ENCODE results near the gene GJE1. TPM values are rescaled to one million over a fixed set of nuclear protein-coding genes. Genes with fewer than 3 reads are reported as not detected.
"Not testable (repeated sequence)": the region's sequence is repeated elsewhere in the genome, so short reads cannot be mapped to it uniquely, and the experiment has no call there.

The GJE1 gene
- total RNA-seq, 1 donor from 2014 or later = not detected

GRCh38 chr6:142146828-142147662, 14.3 kb downstream of the GJE1 start, which contains the start of the genes NMBR and VTA1:
Gene NMBR (minus strand): TSS chr6:142147122. CDS start chr6:142088658, 58,464 bp downstream.
Gene VTA1 (plus strand): TSS chr6:142147263. CDS start chr6:142147288, 25 bp downstream.
- DNase-seq (ENCODE audit: low spot score) = peak; percentile 95
- no peaks in the 10 kb centered on the region for H3K9me3 Mint-ChIP-seq
- H3K27me3 Mint-ChIP-seq (ENCODE audit: low read depth) = no peaks in the 10 kb centered on the region
- H3K36me3 Mint-ChIP-seq (ENCODE audit: low read depth) = peaks cover 26% of the 10 kb centered on the region
- peaks cover 31% of the 10 kb centered on the region for H3K4me1 Mint-ChIP-seq (ENCODE audit: low read depth)
- H3K4me3 Mint-ChIP-seq (ENCODE audit: low read depth) = peak within 1 kb of the TSS; percentile 91
- H3K27ac Mint-ChIP-seq = peak within 1 kb of the TSS; percentile 59
- intact Hi-C loops (cut with micrococcal nuclease) = loop anchor here (1.0 to 10.0 kb wide), 6 partner anchors 9 to 1948 kb away; partner anchors contain the start of gene SF3B5

GRCh38 chr6:142152746-142153145, 20.0 kb downstream of the GJE1 start:
- H3K27me3 Mint-ChIP-seq (ENCODE audit: low read depth) = no peaks in the 10 kb centered on the region

DNA sequence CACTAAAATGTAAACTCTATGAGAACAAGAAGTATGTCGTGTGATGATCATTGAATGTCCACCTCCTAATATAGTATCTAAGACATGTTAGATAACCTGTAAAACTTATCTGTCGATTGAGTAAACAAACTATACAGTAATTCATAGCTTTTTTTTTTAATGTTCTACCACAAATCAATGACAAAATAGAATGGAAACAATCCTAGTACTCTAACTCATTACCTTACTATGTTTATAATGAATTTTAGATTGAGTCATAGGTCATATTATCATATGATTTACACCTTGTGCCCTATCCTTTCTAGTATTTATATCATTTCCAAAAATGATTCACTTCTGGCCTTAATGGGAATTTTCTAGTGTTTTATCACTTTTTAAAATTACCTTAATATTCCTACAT, 20.5 kb downstream of the GJE1 start:
- intact Hi-C loops (cut with micrococcal nuclease) = no loop called here
- Mint-ChIP-seq H3K27me3 (ENCODE audit: low read depth) (no peaks in the 10 kb centered on the region), H3K9me3 (no peaks in the 10 kb centered on the region), H3K36me3 (ENCODE audit: low read depth) (peaks cover 29% of the 10 kb centered on the region), H3K4me1 (ENCODE audit: low read depth) (peaks cover 31% of the 10 kb centered on the region), H3K27ac (no peak overlapping the region), H3K4me3 (ENCODE audit: low read depth) (no peak overlapping the region)
- DNase-seq (ENCODE audit: low spot score) = no peak

More at GRCh38 chr6:142152746-142153145, 20.0 kb downstream of the GJE1 start:
- intact Hi-C loops (cut with micrococcal nuclease) = no loop called here
- Mint-ChIP-seq H3K27ac (no peak overlapping the region), H3K36me3 (ENCODE audit: low read depth) (peaks cover 29% of the 10 kb centered on the region), H3K9me3 (no peaks in the 10 kb centered on the region), H3K4me1 (ENCODE audit: low read depth) (peaks cover 32% of the 10 kb centered on the region), H3K4me3 (ENCODE audit: low read depth) (no peak overlapping the region)
- DNase-seq (ENCODE audit: low spot score) = no peak

GRCh38 chr6:142154336-142154735, 21.6 kb downstream of the GJE1 start:
- Mint-ChIP-seq H3K27ac (no peak overlapping the region), H3K27me3 (ENCODE audit: low read depth) (no peaks in the 10 kb centered on the region), H3K9me3 (no peaks in the 10 kb centered on the region), H3K36me3 (ENCODE audit: low read depth) (peaks cover 24% of the 10 kb centered on the region), H3K4me1 (ENCODE audit: low read depth) (peaks cover 25% of the 10 kb centered on the region), H3K4me3 (ENCODE audit: low read depth) (no peak overlapping the region)
- intact Hi-C loops (cut with micrococcal nuclease) = no loop called here
- no peak for DNase-seq (ENCODE audit: low spot score)

DNA sequence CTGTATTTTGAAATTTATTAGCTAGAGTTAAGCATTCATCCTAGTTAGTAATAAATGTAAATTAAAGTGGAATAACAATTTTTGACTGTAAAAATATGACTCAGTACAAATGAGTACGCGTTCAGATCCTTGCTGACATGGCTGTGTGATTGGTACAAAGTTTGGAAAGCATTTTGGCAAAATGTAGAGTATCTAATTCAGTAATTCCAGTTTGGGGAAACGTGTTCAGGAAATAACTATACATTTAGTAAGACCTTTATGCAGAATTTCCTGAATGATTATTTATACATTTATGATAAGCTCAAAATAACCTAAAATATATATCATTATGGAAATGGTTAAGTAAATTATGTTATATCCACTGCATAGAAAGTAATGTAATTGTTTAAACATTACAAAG, 22.4 kb downstream of the GJE1 start:
- H3K27me3 Mint-ChIP-seq (ENCODE audit: low read depth) = no peaks in the 10 kb centered on the region
- no peaks in the 10 kb centered on the region for H3K9me3 Mint-ChIP-seq
- intact Hi-C loops (cut with micrococcal nuclease) = no loop called here
- no peak overlapping the region for H3K27ac Mint-ChIP-seq
- peaks cover 19% of the 10 kb centered on the region for H3K4me1 Mint-ChIP-seq (ENCODE audit: low read depth)
- DNase-seq (ENCODE audit: low spot score) = no peak
- no peak overlapping the region for H3K4me3 Mint-ChIP-seq (ENCODE audit: low read depth)
- H3K36me3 Mint-ChIP-seq (ENCODE audit: low read depth) = peaks cover 19% of the 10 kb centered on the region

DNA sequence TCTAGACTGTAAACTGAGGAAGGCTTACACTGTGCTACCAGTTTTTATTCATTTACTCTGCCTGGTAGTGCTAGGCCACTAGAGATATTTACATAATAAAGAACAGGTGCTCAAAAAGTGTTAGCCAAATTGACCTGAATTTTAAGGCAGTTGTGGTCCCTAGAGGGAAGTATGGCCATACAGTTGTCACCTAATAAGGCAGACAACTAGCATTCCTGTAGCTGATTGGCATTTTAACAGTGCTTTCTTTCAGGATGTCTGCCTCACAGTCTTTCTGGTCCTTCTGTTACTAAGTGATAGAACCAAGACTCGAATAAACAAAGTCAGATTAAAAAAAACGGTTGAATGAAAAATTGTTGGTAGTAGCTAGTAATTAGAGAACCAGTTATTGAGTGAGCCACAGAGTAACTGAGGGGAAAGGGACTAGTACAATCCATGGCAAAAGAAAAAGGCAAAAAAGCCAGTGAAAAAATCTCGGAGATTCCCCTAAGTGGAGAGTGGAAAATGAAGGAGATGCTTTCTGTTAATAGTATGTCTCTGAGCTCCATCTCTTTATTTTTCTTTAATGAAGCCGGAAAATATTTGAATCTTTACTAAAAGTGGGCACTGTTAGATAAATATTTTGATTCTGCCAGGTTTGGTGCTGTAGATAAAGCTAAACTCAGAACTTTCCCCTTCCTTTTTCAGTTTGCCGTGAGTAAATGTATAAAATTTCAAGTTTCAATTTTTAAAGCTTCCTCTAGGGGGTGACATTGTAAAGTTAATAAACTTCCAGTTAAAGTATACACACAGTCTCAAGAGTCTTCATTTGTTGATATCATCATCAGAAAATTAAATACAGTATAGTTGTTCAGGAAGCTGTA, 23.4 kb downstream of the GJE1 start:
- no peak for DNase-seq (ENCODE audit: low spot score)
- Mint-ChIP-seq H3K36me3 (ENCODE audit: low read depth) (peaks cover 8% of the 10 kb centered on the region), H3K27ac (no peak overlapping the region), H3K4me1 (ENCODE audit: low read depth) (peaks cover 15% of the 10 kb centered on the region), H3K9me3 (no peaks in the 10 kb centered on the region), H3K27me3 (ENCODE audit: low read depth) (no peaks in the 10 kb centered on the region), H3K4me3 (ENCODE audit: low read depth) (no peak overlapping the region)
- intact Hi-C loops (cut with micrococcal nuclease) = loop anchor here (1.0 kb wide), 2 partner anchors 9 to 51 kb away; partner anchors contain the start of genes NMBR and VTA1

DNA sequence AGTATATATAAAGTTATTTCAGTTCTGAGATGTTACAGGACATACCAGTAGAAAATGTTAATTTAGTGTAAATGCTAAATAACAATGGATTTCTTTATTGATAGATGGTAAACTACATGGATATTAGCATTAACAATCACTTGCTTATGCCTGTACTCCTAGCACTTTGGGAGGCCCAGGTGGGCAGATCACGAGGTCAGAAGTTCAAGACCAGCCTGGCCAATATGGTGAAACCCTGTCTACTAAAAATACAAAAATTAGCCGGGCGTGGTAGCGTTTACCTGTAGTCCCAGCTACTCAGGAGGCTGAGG, 24.0 kb downstream of the GJE1 start:
- peaks cover 15% of the 10 kb centered on the region for H3K4me1 Mint-ChIP-seq (ENCODE audit: low read depth)
- H3K27me3 Mint-ChIP-seq (ENCODE audit: low read depth); H3K9me3 Mint-ChIP-seq; H3K27ac Mint-ChIP-seq; DNase-seq (ENCODE audit: low spot score); H3K4me3 Mint-ChIP-seq (ENCODE audit: low read depth); H3K36me3 Mint-ChIP-seq (ENCODE audit: low read depth): not testable (repeated sequence)
- intact Hi-C loops (cut with micrococcal nuclease) = loop anchor here (1.0 kb wide), 2 partner anchors 9 to 51 kb away; partner anchors contain the start of genes NMBR and VTA1

DNA sequence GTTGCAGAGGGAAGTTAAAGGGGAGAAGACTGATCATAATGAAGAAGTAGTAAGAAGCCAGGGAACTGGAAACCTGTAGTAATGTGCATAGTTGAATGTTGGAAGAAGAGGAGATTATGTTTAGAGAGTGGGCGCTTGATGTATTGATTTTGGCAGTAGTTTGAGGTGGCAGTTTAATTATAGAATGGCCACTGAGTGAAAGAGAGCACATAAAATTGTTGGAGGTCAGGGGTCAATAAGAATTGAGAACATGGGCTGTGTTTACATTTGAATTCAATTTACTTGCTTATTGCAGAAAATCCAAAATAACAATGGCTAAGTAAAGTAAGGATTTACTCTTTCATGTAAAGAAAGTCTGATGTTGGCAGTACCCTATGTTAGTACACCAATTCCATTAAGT, 30.1 kb downstream of the GJE1 start:
- H3K4me3 Mint-ChIP-seq (ENCODE audit: low read depth) = no peak overlapping the region
- no peak overlapping the region for H3K27ac Mint-ChIP-seq
- no peaks in the 10 kb centered on the region for H3K9me3 Mint-ChIP-seq
- no peak for DNase-seq (ENCODE audit: low spot score)
- intact Hi-C loops (cut with micrococcal nuclease) = loop anchor here (5.0 kb wide), 1 partner anchor 1985 kb away; no protein-coding TSS in a partner anchor
- H3K36me3 Mint-ChIP-seq (ENCODE audit: low read depth) = peaks cover 9% of the 10 kb centered on the region
- H3K4me1 Mint-ChIP-seq (ENCODE audit: low read depth) = peaks cover 6% of the 10 kb centered on the region
- H3K27me3 Mint-ChIP-seq (ENCODE audit: low read depth) = no peaks in the 10 kb centered on the region

- intact Hi-C loops (cut with micrococcal nuclease) = no loop called here
- Mint-ChIP-seq H3K4me1 (ENCODE audit: low read depth) (peaks cover 4% of the 10 kb centered on the region), H3K36me3 (ENCODE audit: low read depth) (peaks cover 15% of the 10 kb centered on the region)
Observed at GRCh38 chr6:142165227-142165626, 32.5 kb downstream of the GJE1 start.

GRCh38 chr6:142167071-142167470, 34.3 kb downstream of the GJE1 start:
- Mint-ChIP-seq H3K27me3 (ENCODE audit: low read depth) (no peaks in the 10 kb centered on the region), H3K9me3 (no peaks in the 10 kb centered on the region), H3K27ac (no peak overlapping the region), H3K4me1 (ENCODE audit: low read depth) (peaks cover 4% of the 10 kb centered on the region), H3K4me3 (ENCODE audit: low read depth) (no peak overlapping the region), H3K36me3 (ENCODE audit: low read depth) (peaks cover 22% of the 10 kb centered on the region)
- intact Hi-C loops (cut with micrococcal nuclease) = no loop called here
- DNase-seq (ENCODE audit: low spot score) = no peak

More at GRCh38 chr6:142165227-142165626, 32.5 kb downstream of the GJE1 start:
- H3K27ac Mint-ChIP-seq = no peak overlapping the region
- H3K27me3 Mint-ChIP-seq (ENCODE audit: low read depth) = no peaks in the 10 kb centered on the region
- no peaks in the 10 kb centered on the region for H3K9me3 Mint-ChIP-seq
- DNase-seq (ENCODE audit: low spot score) = no peak
- H3K4me3 Mint-ChIP-seq (ENCODE audit: low read depth) = no peak overlapping the region

GRCh38 chr6:142167486-142167885, 34.8 kb downstream of the GJE1 start:
- no peak for DNase-seq (ENCODE audit: low spot score)
- H3K27ac Mint-ChIP-seq = no peak overlapping the region
- H3K9me3 Mint-ChIP-seq = no peaks in the 10 kb centered on the region
- H3K36me3 Mint-ChIP-seq (ENCODE audit: low read depth) = peaks cover 27% of the 10 kb centered on the region
- no peak overlapping the region for H3K4me3 Mint-ChIP-seq (ENCODE audit: low read depth)
- peaks cover 4% of the 10 kb centered on the region for H3K4me1 Mint-ChIP-seq (ENCODE audit: low read depth)
- no peaks in the 10 kb centered on the region for H3K27me3 Mint-ChIP-seq (ENCODE audit: low read depth)
- intact Hi-C loops (cut with micrococcal nuclease) = no loop called here

- intact Hi-C loops (cut with micrococcal nuclease) = no loop called here
- H3K4me3 Mint-ChIP-seq (ENCODE audit: low read depth) = no peak overlapping the region
- H3K27me3 Mint-ChIP-seq (ENCODE audit: low read depth) = no peaks in the 10 kb centered on the region
- no peak overlapping the region for H3K27ac Mint-ChIP-seq
- peaks cover 61% of the 10 kb centered on the region for H3K36me3 Mint-ChIP-seq (ENCODE audit: low read depth)
- DNase-seq (ENCODE audit: low spot score) = no peak
- H3K9me3 Mint-ChIP-seq = no peaks in the 10 kb centered on the region
- H3K4me1 Mint-ChIP-seq (ENCODE audit: low read depth) = no peaks in the 10 kb centered on the region
Observed at GRCh38 chr6:142171351-142171750, 38.6 kb downstream of the GJE1 start.

Measured in activated T-helper 2 cell treated with anti-CD3 and anti-CD28 coated beads, Interferon-gamma antibody, Interleukin-2, Interleukin-4, amounts not matched to agents 10 μg/mL and 5 μg/mL and 100 μg/mL, durations not matched to agents 14 hours and 24 hours and 36 hours (primary cell).